Spleen (tissue), 11 donors: ENCODE measurements around the gene PHRF1. TPM values are rescaled to one million over a fixed set of nuclear protein-coding genes. Genes with fewer than 3 reads are reported as not detected.

Experiments used
- DNase-seq: peaks from one replicate; pipeline ENCODE4 v3.0.0-alpha.2; 2020
- H3K27ac ChIP-seq, 8 donors: fragments of 200-600 bp; sonication (generic) in 7 of 8; 1 replicate in 4 of 8; 2 replicates in 4 of 8; pipeline versions ENCODE4 v1.5.0 to v1.8.0; 2016 to 2021; ENCODE audit warnings: inconsistent platforms in 4 of 8, mild to moderate bottlenecking in 4 of 8, moderate library complexity in 1 of 8
- H3K27me3 ChIP-seq, 7 donors: fragments of 200-600 bp; sonication (generic) in 6 of 7; replicated peaks in 1 of 7; 1 replicate in 4 of 7; 2 replicates in 3 of 7; pipeline versions ENCODE4 v1.5.0 to v1.8.0; 2016 to 2021; ENCODE audit warnings: inconsistent platforms in 3 of 7, mild to moderate bottlenecking in 1 of 7
- H3K36me3 ChIP-seq, 6 donors: fragments of 200-600 bp; sonication (generic) in 5 of 6; 1 replicate in 4 of 6; 2 replicates in 2 of 6; pipeline versions ENCODE4 v1.5.0 to v1.8.0; 2016 to 2021; ENCODE audit warnings: inconsistent platforms in 2 of 6
- H3K4me1 ChIP-seq, 6 donors: fragments of 200-600 bp; sonication (generic) in 5 of 6; 1 replicate in 3 of 6; 2 replicates in 3 of 6; pipeline versions ENCODE4 v1.5.0 to v1.8.0; 2016 to 2021; ENCODE audit warnings: inconsistent platforms in 3 of 6
- H3K4me3 ChIP-seq, 8 donors: fragments of 200-600 bp; sonication (generic) in 7 of 8; 1 replicate in 4 of 8; 2 replicates in 4 of 8; pipeline versions ENCODE4 v1.5.0 to v1.8.0; 2016 to 2021; ENCODE audit warnings: inconsistent platforms in 4 of 8, mild to moderate bottlenecking in 4 of 8, moderate library complexity in 2 of 8
- H3K9me3 ChIP-seq, 8 donors: fragments of 200-600 bp; sonication (generic) in 7 of 8; 1 replicate in 4 of 8; 2 replicates in 4 of 8; pipeline versions ENCODE4 v1.5.0 to v1.8.0; 2016 to 2021; ENCODE audit warnings: inconsistent platforms in 4 of 8
- POLR2A ChIP-seq, 3 donors: fragments of 450-650 bp; IDR thresholded peaks; one replicate each; pipeline ENCODE4 v1.5.1; 2017; ENCODE audit warnings: antibody characterized with exemption in 3 of 3, mild to moderate bottlenecking in 1 of 3
- POLR2AphosphoS5 ChIP-seq, 3 donors: sonication (generic); formaldehyde crosslinking; IDR thresholded peaks; one replicate each; pipeline ENCODE4 v1.5.1; 2017; ENCODE audit warnings: antibody characterized with exemption in 3 of 3
- WGBS, 5 donors: extraction: QIAGEN DNeasy Blood & Tissue Kit in 3 of 5; methylation state at CpG; one replicate each; pipeline versions ENCODE4 v1.1.5 to v1.1.7; 2013 to 2018; 5-methylcytosine and 5-hydroxymethylcytosine counted together
- intact Hi-C: fragments of 100-400 bp; cut with DNase I; formaldehyde crosslinking; loops from one replicate; pipeline ENCODE4 v1.15.0; 2023; ENCODE audit warnings: low total_unique reads
- polyA plus RNA-seq, 3 donors: library from polyadenylated mRNA; stranded (reverse); fragments of 200-250 nt; gene quantifications; one replicate each; pipeline ENCODE4 v1.2.1, GENCODE V29; 2013
- total RNA-seq, 7 donors: library from RNA; depleted of rRNA in 3 of 7; stranded (reverse); fragments of >200 nt in 3 of 7; fragmentation: NEBNext Ultra II Directional in 4 of 7; extraction: Animal tissue kit (Norgen Biotek cat#: 25700) in 4 of 7; gene quantifications; one replicate each; pipeline versions ENCODE4 v1.1.0 to v1.2.1, GENCODE V29; 2016 to 2021
- TF ChIP-seq, protein P1 (sequence below), 11 experiments: fragments of 200-600 bp in 7 of 11; fragments of 450-650 bp in 4 of 11; sonication (generic) in 4 of 11; IDR thresholded peaks in 8 of 11; conservative IDR thresholded peaks in 3 of 11; 1 replicate in 7 of 11; 2 replicates in 4 of 11; pipeline versions ENCODE4 v1.4.0 to v1.8.0; 2016 to 2021; ENCODE audit warnings: antibody characterized with exemption in 11 of 11, inconsistent platforms in 4 of 11, mild to moderate bottlenecking in 1 of 11
- donor health status: healthy with polysubstance abuse.
- donor health status: DM: no; HTN: no; CAD: no; lungs with moderate emphysema.
- donor health status: DM: no; HTN: no; CAD: no.
- donor health status: Bipolar disorder and iron deficiency.
- donor health status: healthy.
- donor health status: DM: no; HTN: no; CAD: no.
- donor health status: DM: yes; HTN: yes; CAD: no.

Gene PHRF1
- total and polyA plus RNA-seq, 10 donors = 7.3 to 41.5 (median 30.6) TPM

GRCh38 chr11:656426-656825 lies 80.2 kb downstream of the PHRF1 start:
- Histone ChIP-seq H3K27me3 (no peaks in the 10 kb centered on the region), H3K36me3 (peaks cover 0 to 100% (median 27%) of the 10 kb centered on the region in 6 donors), H3K27ac (no peak overlapping the region), H3K4me1 (peaks cover 0 to 39% (median 16%) of the 10 kb centered on the region in 6 donors), H3K9me3 (no peaks in the 10 kb centered on the region), H3K4me3 (no peak overlapping the region)
- intact Hi-C loops = no loop called here
- no peak for DNase-seq
- WGBS, 5 donors = 89 to 94% (median 91%) methylated on average over 10 to 14 of the region's 14 CpGs
- no peak for TF ChIP-seq POLR2A (IDR thresholded peaks at IDR 0.05)
- peak in 1 of 3 donors; percentile 28 for TF ChIP-seq POLR2AphosphoS5 (IDR thresholded peaks at IDR 0.05)
- TF ChIP-seq, protein P1, sequence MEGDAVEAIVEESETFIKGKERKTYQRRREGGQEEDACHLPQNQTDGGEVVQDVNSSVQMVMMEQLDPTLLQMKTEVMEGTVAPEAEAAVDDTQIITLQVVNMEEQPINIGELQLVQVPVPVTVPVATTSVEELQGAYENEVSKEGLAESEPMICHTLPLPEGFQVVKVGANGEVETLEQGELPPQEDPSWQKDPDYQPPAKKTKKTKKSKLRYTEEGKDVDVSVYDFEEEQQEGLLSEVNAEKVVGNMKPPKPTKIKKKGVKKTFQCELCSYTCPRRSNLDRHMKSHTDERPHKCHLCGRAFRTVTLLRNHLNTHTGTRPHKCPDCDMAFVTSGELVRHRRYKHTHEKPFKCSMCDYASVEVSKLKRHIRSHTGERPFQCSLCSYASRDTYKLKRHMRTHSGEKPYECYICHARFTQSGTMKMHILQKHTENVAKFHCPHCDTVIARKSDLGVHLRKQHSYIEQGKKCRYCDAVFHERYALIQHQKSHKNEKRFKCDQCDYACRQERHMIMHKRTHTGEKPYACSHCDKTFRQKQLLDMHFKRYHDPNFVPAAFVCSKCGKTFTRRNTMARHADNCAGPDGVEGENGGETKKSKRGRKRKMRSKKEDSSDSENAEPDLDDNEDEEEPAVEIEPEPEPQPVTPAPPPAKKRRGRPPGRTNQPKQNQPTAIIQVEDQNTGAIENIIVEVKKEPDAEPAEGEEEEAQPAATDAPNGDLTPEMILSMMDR (IDR thresholded peaks at IDR 0.05 in 8 of 11, conservative IDR thresholded peaks at IDR 0.05 in 3 of 11) = no peak

DNA sequence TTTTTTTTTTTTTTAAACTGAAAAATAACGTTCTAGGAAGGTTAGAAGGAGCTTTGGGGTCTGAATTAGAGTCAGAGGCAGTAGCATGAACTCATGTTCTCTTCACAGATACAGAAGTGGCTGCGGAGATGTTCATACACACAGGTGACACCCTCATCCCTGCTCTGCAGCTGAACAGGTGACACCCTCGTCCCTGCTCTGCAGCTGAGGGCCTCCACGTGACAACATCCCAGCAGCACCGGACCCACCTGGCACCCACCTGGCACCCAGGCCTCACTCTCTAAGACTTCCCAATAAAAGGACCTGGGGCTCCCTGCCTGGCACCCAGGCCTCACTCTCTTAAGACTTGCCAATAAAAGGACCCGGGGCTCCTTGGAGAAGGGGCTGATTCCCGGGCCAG lies 80.6 kb downstream of the PHRF1 start:
- intact Hi-C loops = no loop called here
- Histone ChIP-seq H3K27ac (no peak overlapping the region), H3K27me3 (no peaks in the 10 kb centered on the region), H3K4me3 (no peak overlapping the region), H3K9me3 (no peaks in the 10 kb centered on the region), H3K36me3 (peaks cover 0 to 100% (median 23%) of the 10 kb centered on the region in 6 donors), H3K4me1 (peaks cover 0 to 42% (median 18%) of the 10 kb centered on the region in 6 donors)
- 86 to 95% (median 89%) methylated on average over 7 of the region's 7 CpGs for WGBS, 5 donors
- DNase-seq = no peak
- TF ChIP-seq POLR2AphosphoS5 (IDR thresholded peaks at IDR 0.05) = no peak
- TF ChIP-seq, protein P1 (IDR thresholded peaks at IDR 0.05 in 8 of 11, conservative IDR thresholded peaks at IDR 0.05 in 3 of 11) = no peak
- TF ChIP-seq POLR2A (IDR thresholded peaks at IDR 0.05) = no peak

- Histone ChIP-seq H3K27me3 (no peaks in the 10 kb centered on the region), H3K4me3 (no peak overlapping the region), H3K36me3 (peaks cover 0 to 98% (median 22%) of the 10 kb centered on the region in 6 donors), H3K27ac (peak overlapping the region in 4 of 8 donors; percentile 13 to 63 (median 24)), H3K4me1 (peaks cover 4 to 51% (median 20%) of the 10 kb centered on the region in 6 donors), H3K9me3 (no peaks in the 10 kb centered on the region)
- 84 to 88% (median 86%) methylated on average over 14 of the region's 14 CpGs for WGBS, 5 donors
- DNase-seq = no peak
- TF ChIP-seq POLR2A (IDR thresholded peaks at IDR 0.05) = no peak
- intact Hi-C loops = no loop called here
These were observed 81.4 kb downstream of the PHRF1 start for GRCh38 chr11:657691-658126.

- H3K4me3 ChIP-seq = no peak overlapping the region
- no peaks in the 10 kb centered on the region for H3K27me3 ChIP-seq
- 88 to 95% (median 92%) methylated on average over 13 to 16 of the region's 16 CpGs for WGBS, 5 donors
- intact Hi-C loops = loop anchor here (5.0 kb wide), 1 partner anchor 63 kb away; no protein-coding TSS in a partner anchor
- H3K36me3 ChIP-seq = peaks cover 0 to 90% (median 15%) of the 10 kb centered on the region in 6 donors
- peaks cover 4 to 56% (median 22%) of the 10 kb centered on the region in 6 donors for H3K4me1 ChIP-seq
- no peak overlapping the region for H3K27ac ChIP-seq
- DNase-seq = no peak
- TF ChIP-seq, protein P1 (IDR thresholded peaks at IDR 0.05 in 8 of 11, conservative IDR thresholded peaks at IDR 0.05 in 3 of 11) = no peak
- TF ChIP-seq POLR2AphosphoS5 (IDR thresholded peaks at IDR 0.05) = peak in 1 of 3 donors; percentile 8
- no peaks in the 10 kb centered on the region for H3K9me3 ChIP-seq
These were observed 83.3 kb downstream of the PHRF1 start for GRCh38 chr11:659532-660085.
